Spleen (tissue), 11 donors: Measurements from ENCODE around the gene OR9A4. TPM values are rescaled to one million over a fixed set of nuclear protein-coding genes. Genes with fewer than 3 reads are reported as not detected.
A peak's percentile ranks its signal among the peaks of the same experiment; 100 is the strongest.
"Not testable (repeated sequence)": the region's sequence is repeated elsewhere in the genome, so short reads cannot be mapped to it uniquely, and the experiment has no call there.

Source experiments
- DNase-seq: peaks from one replicate; pipeline ENCODE4 v3.0.0-alpha.2; 2020
- H3K27ac ChIP-seq, 8 donors: fragments of 200-600 bp; sonication (generic) in 7 of 8; 1 replicate in 4 of 8; 2 replicates in 4 of 8; pipeline versions ENCODE4 v1.5.0 to v1.8.0; 2016 to 2021; ENCODE audit warnings: inconsistent platforms in 4 of 8, mild to moderate bottlenecking in 4 of 8, moderate library complexity in 1 of 8
- H3K27me3 ChIP-seq, 7 donors: fragments of 200-600 bp; sonication (generic) in 6 of 7; replicated peaks in 1 of 7; 1 replicate in 4 of 7; 2 replicates in 3 of 7; pipeline versions ENCODE4 v1.5.0 to v1.8.0; 2016 to 2021; ENCODE audit warnings: inconsistent platforms in 3 of 7, mild to moderate bottlenecking in 1 of 7
- H3K36me3 ChIP-seq, 6 donors: fragments of 200-600 bp; sonication (generic) in 5 of 6; 1 replicate in 4 of 6; 2 replicates in 2 of 6; pipeline versions ENCODE4 v1.5.0 to v1.8.0; 2016 to 2021; ENCODE audit warnings: inconsistent platforms in 2 of 6
- H3K4me1 ChIP-seq, 6 donors: fragments of 200-600 bp; sonication (generic) in 5 of 6; 1 replicate in 3 of 6; 2 replicates in 3 of 6; pipeline versions ENCODE4 v1.5.0 to v1.8.0; 2016 to 2021; ENCODE audit warnings: inconsistent platforms in 3 of 6
- H3K4me3 ChIP-seq, 8 donors: fragments of 200-600 bp; sonication (generic) in 7 of 8; 1 replicate in 4 of 8; 2 replicates in 4 of 8; pipeline versions ENCODE4 v1.5.0 to v1.8.0; 2016 to 2021; ENCODE audit warnings: inconsistent platforms in 4 of 8, mild to moderate bottlenecking in 4 of 8, moderate library complexity in 2 of 8
- H3K9me3 ChIP-seq, 8 donors: fragments of 200-600 bp; sonication (generic) in 7 of 8; 1 replicate in 4 of 8; 2 replicates in 4 of 8; pipeline versions ENCODE4 v1.5.0 to v1.8.0; 2016 to 2021; ENCODE audit warnings: inconsistent platforms in 4 of 8
- POLR2A ChIP-seq, 3 donors: fragments of 450-650 bp; IDR thresholded peaks; one replicate each; pipeline ENCODE4 v1.5.1; 2017; ENCODE audit warnings: antibody characterized with exemption in 3 of 3, mild to moderate bottlenecking in 1 of 3
- POLR2AphosphoS5 ChIP-seq, 3 donors: sonication (generic); formaldehyde crosslinking; IDR thresholded peaks; one replicate each; pipeline ENCODE4 v1.5.1; 2017; ENCODE audit warnings: antibody characterized with exemption in 3 of 3
- WGBS, 5 donors: extraction: QIAGEN DNeasy Blood & Tissue Kit in 3 of 5; methylation state at CpG; one replicate each; pipeline versions ENCODE4 v1.1.5 to v1.1.7; 2013 to 2018; 5-methylcytosine and 5-hydroxymethylcytosine counted together
- intact Hi-C: fragments of 100-400 bp; cut with DNase I; formaldehyde crosslinking; loops from one replicate; pipeline ENCODE4 v1.15.0; 2023; ENCODE audit warnings: low total_unique reads
- polyA plus RNA-seq, 3 donors: library from polyadenylated mRNA; stranded (reverse); fragments of 200-250 nt; gene quantifications; one replicate each; pipeline ENCODE4 v1.2.1, GENCODE V29; 2013
- total RNA-seq, 7 donors: library from RNA; depleted of rRNA in 3 of 7; stranded (reverse); fragments of >200 nt in 3 of 7; fragmentation: NEBNext Ultra II Directional in 4 of 7; extraction: Animal tissue kit (Norgen Biotek cat#: 25700) in 4 of 7; gene quantifications; one replicate each; pipeline versions ENCODE4 v1.1.0 to v1.2.1, GENCODE V29; 2016 to 2021
- TF ChIP-seq, protein P1 (sequence below), 11 experiments: fragments of 200-600 bp in 7 of 11; fragments of 450-650 bp in 4 of 11; sonication (generic) in 4 of 11; IDR thresholded peaks in 8 of 11; conservative IDR thresholded peaks in 3 of 11; 1 replicate in 7 of 11; 2 replicates in 4 of 11; pipeline versions ENCODE4 v1.4.0 to v1.8.0; 2016 to 2021; ENCODE audit warnings: antibody characterized with exemption in 11 of 11, inconsistent platforms in 4 of 11, mild to moderate bottlenecking in 1 of 11
- donor health status: healthy with polysubstance abuse.
- donor health status: DM: no; HTN: no; CAD: no; lungs with moderate emphysema.
- donor health status: DM: no; HTN: no; CAD: no.
- donor health status: Bipolar disorder and iron deficiency.
- donor health status: healthy.
- donor health status: DM: no; HTN: no; CAD: no.
- donor health status: DM: yes; HTN: yes; CAD: no.

OR9A4 gene
- total and polyA plus RNA-seq, 10 donors = not detected

DNA sequence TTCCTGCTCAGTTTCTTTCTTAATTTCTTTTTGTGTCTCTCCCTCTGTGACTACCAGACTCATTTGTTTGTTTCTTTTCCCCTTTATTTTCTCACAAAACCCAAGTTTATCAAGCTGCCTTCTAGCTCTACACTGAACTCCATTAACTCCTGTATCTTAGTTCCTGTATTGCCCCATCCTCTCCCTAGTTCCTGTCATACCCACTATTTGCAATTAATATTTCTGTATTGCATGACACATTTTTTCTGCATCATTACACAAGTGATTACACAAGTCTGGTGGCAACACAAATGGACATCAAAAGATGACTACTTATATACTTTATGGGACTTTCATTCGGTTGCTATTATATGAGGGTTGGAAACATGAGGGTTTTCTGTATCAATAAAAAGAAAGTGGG is 26.9 kb upstream of the OR9A4 start:
- no peak for DNase-seq
- intact Hi-C loops = no loop called here
- 51 to 91% (median 68%) methylated on average over 1 of the region's 1 CpG for WGBS, 5 donors
- TF ChIP-seq, protein P1, sequence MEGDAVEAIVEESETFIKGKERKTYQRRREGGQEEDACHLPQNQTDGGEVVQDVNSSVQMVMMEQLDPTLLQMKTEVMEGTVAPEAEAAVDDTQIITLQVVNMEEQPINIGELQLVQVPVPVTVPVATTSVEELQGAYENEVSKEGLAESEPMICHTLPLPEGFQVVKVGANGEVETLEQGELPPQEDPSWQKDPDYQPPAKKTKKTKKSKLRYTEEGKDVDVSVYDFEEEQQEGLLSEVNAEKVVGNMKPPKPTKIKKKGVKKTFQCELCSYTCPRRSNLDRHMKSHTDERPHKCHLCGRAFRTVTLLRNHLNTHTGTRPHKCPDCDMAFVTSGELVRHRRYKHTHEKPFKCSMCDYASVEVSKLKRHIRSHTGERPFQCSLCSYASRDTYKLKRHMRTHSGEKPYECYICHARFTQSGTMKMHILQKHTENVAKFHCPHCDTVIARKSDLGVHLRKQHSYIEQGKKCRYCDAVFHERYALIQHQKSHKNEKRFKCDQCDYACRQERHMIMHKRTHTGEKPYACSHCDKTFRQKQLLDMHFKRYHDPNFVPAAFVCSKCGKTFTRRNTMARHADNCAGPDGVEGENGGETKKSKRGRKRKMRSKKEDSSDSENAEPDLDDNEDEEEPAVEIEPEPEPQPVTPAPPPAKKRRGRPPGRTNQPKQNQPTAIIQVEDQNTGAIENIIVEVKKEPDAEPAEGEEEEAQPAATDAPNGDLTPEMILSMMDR (IDR thresholded peaks at IDR 0.05 in 8 of 11, conservative IDR thresholded peaks at IDR 0.05 in 3 of 11) = no peak
- TF ChIP-seq POLR2A (IDR thresholded peaks at IDR 0.05) (no peak), POLR2AphosphoS5 (IDR thresholded peaks at IDR 0.05) (no peak)
- no peaks in the 10 kb centered on the region for H3K9me3 ChIP-seq
- H3K27ac ChIP-seq = peak overlapping the region in 4 of 8 donors; percentile 53 to 76 (median 72)
- H3K27me3 ChIP-seq = no peaks in the 10 kb centered on the region
- H3K4me3 ChIP-seq = no peak overlapping the region
- H3K4me1 ChIP-seq = peaks cover 0 to 5% (median 0%) of the 10 kb centered on the region in 6 donors
- H3K36me3 ChIP-seq = no peaks in the 10 kb centered on the region

DNA sequence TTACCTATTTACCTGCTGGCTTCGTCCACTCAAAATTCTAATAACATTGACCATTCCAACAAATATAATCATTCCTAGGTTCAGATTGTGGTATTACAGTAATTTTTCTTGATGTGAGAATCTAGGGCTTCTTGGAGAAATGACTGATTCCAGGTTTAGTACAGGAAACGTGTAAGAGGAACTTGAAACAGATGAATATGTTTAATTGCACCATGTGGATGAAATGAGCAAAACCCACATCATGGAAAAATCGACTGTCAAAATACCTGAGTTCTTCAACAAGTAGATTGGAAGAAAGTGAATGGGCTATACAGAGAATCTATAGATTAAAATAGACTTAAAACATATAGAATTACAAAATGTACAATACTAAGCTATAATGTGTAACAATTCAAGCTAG is 24.9 kb upstream of the OR9A4 start:
- Histone ChIP-seq H3K27ac (no peak overlapping the region), H3K9me3 (no peaks in the 10 kb centered on the region), H3K4me3 (no peak overlapping the region), H3K27me3 (no peaks in the 10 kb centered on the region), H3K4me1 (peaks cover 0 to 5% (median 0%) of the 10 kb centered on the region in 6 donors), H3K36me3 (no peaks in the 10 kb centered on the region)
- 45 to 74% (median 55%) methylated on average over 3 of the region's 3 CpGs for WGBS, 5 donors
- intact Hi-C loops = no loop called here
- no peak for TF ChIP-seq POLR2AphosphoS5 (IDR thresholded peaks at IDR 0.05)
- TF ChIP-seq, protein P1 (IDR thresholded peaks at IDR 0.05 in 8 of 11, conservative IDR thresholded peaks at IDR 0.05 in 3 of 11) = no peak
- TF ChIP-seq POLR2A (IDR thresholded peaks at IDR 0.05) = no peak
- DNase-seq = no peak

DNA sequence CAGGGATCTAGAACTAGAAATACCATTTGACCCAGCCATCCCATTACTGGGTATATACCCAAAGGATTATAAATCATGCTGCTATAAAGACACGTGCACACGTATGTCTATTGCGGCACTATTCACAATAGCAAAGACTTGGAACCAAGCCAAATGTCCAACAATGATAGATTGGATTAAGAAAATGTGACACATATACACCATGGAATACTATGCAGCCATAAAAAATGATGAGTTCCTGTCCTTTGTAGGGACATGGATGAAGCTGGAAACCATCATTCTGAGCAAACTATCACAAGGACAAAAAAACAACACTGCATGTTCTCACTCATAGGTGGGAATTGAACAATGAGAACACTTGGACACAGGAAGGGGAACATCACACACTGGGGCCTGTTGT is 16.8 kb upstream of the OR9A4 start:
- WGBS, 5 donors = 87 to 100% (median 90%) methylated on average over 2 to 3 of the region's 3 CpGs; no CpG with 5 or more reads in 1 of the 5 donors
- intact Hi-C loops, H3K4me3 ChIP-seq: not testable (repeated sequence)

DNA sequence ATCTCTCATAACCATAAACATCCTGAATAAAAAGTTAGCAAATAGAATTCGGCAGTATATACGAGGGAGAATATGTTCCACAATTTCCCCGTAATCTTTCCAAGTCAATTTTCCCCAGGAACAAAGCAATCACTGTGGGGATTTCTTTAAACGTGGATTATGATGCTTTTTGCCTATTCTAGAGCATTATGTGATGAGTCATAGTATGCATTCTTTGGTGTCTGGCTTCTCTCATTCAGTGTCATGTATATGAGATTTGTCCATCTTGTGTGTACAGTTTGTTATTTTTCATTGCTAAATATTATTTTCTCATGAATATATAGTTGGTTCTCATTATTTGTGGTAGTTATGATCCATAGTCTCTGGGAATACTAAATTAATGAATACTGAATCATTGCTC is 9.9 kb upstream of the OR9A4 start:
- intact Hi-C loops = no loop called here
- no peak for DNase-seq
- H3K4me3 ChIP-seq = no peak overlapping the region
- H3K4me1 ChIP-seq = no peaks in the 10 kb centered on the region
- WGBS, 5 donors = 77 to 91% (median 86%) methylated on average over 4 of the region's 4 CpGs
- H3K36me3 ChIP-seq = no peaks in the 10 kb centered on the region
- no peaks in the 10 kb centered on the region for H3K9me3 ChIP-seq
- no peak overlapping the region for H3K27ac ChIP-seq
- no peak for TF ChIP-seq POLR2A (IDR thresholded peaks at IDR 0.05)
- TF ChIP-seq, protein P1 (IDR thresholded peaks at IDR 0.05 in 8 of 11, conservative IDR thresholded peaks at IDR 0.05 in 3 of 11) = no peak
- no peak for TF ChIP-seq POLR2AphosphoS5 (IDR thresholded peaks at IDR 0.05)
- no peaks in the 10 kb centered on the region for H3K27me3 ChIP-seq

More for the DNA sequence above, 16.8 kb upstream of the OR9A4 start:
- DNase-seq, H3K27me3 ChIP-seq, H3K27ac ChIP-seq, H3K36me3 ChIP-seq, H3K4me1 ChIP-seq: not testable (repeated sequence)
- peaks cover 0 to 14% (median 4%) of the 10 kb centered on the region in 8 donors for H3K9me3 ChIP-seq

DNA sequence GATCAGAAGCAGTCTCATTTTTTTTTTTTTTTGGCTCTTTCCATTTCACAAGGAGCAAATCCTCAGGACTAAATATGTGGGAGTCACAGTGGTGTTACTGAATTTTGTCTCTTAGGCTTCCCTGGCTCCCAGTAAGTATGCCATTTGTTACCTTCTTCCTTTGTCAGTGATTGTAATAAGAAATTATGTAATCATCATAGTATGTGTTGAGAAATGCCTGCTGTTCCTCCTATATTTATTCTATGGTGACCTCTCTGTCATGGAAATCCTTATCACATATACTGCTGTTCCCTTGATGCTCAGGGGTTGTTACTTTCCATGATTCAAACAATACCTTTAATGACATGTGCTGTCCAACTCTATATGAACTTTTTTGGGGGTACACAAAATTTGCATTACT is 4.8 kb upstream of the OR9A4 start:
- TF ChIP-seq, protein P1 (IDR thresholded peaks at IDR 0.05 in 8 of 11, conservative IDR thresholded peaks at IDR 0.05 in 3 of 11) = no peak
- no peak for TF ChIP-seq POLR2A (IDR thresholded peaks at IDR 0.05)
- TF ChIP-seq POLR2AphosphoS5 (IDR thresholded peaks at IDR 0.05) = no peak
- DNase-seq = no peak
- Histone ChIP-seq H3K9me3 (no peaks in the 10 kb centered on the region), H3K27me3 (no peaks in the 10 kb centered on the region), H3K36me3 (no peaks in the 10 kb centered on the region), H3K4me3 (no peak overlapping the region), H3K27ac (no peak overlapping the region), H3K4me1 (peaks cover 0 to 5% (median 0%) of the 10 kb centered on the region in 6 donors)
- intact Hi-C loops = no loop called here
